GM12878 (cell line): Measurements from ENCODE around the gene CACNG4.

ENCODE experiments used
- BHLHE40 ChIP-seq, 2 experiments: fragments of 450-650 bp in 1 of 2; IDR thresholded peaks; 2 replicates each; pipeline ENCODE4 v1.6.1; 2011 to 2017; ENCODE audit warnings: low read depth in 2 of 2, borderline replicate concordance in 1 of 2, improper control_type of control experiment in 1 of 2, low read length in 1 of 2, mild to moderate bottlenecking in 1 of 2
- ETV6 ChIP-seq, 2 experiments: fragments of 450-650 bp in 1 of 2; IDR thresholded peaks in 1 of 2; conservative IDR thresholded peaks in 1 of 2; 2 replicates each; pipeline ENCODE4 v1.6.1; 2014; ENCODE audit warnings: antibody characterized with exemption in 1 of 2, borderline replicate concordance in 1 of 2, low read depth in 1 of 2, mild to moderate bottlenecking in 1 of 2, moderate library complexity in 1 of 2
- FOS ChIP-seq: IDR thresholded peaks from 3 replicates; pipeline ENCODE4 v1.6.1; 2011; ENCODE audit warnings: borderline replicate concordance; ENCODE audit not compliant: insufficient read length; ENCODE audit errors: extremely low read depth
- IRF5 ChIP-seq: fragments of 450-650 bp; IDR thresholded peaks from 2 replicates; pipeline ENCODE4 v1.6.1; 2017; ENCODE audit warnings: borderline replicate concordance
- KAT2A ChIP-seq: conservative IDR thresholded peaks from 2 replicates; pipeline ENCODE4 v1.6.1; 2011; ENCODE audit warnings: low read depth, low read length; ENCODE audit not compliant: control insufficient read depth
- MEF2A ChIP-seq: IDR thresholded peaks from 2 replicates; pipeline ENCODE4 v1.6.1; 2011; ENCODE audit warnings: low read depth, mild to moderate bottlenecking, low read length, moderate library complexity; ENCODE audit not compliant: insufficient read depth
- NFIC ChIP-seq: IDR thresholded peaks from 2 replicates; pipeline ENCODE4 v1.6.1; 2012; ENCODE audit warnings: low read depth, mild to moderate bottlenecking, inconsistent platforms, low read length, moderate library complexity
- PAX5 ChIP-seq: IDR thresholded peaks from 2 replicates; pipeline ENCODE4 v1.6.1; 2011; ENCODE audit warnings: low read depth, low read length, borderline replicate concordance
- RAD21 ChIP-seq: IDR thresholded peaks from 2 replicates; pipeline ENCODE4 v1.6.1; 2011; ENCODE audit warnings: mild to moderate bottlenecking, low read depth, low read length, moderate library complexity; ENCODE audit not compliant: insufficient read depth
- SMC3 ChIP-seq: IDR thresholded peaks from 2 replicates; pipeline ENCODE4 v1.6.1; 2011; ENCODE audit warnings: low read length, improper control_type of control experiment, borderline replicate concordance
- SRF ChIP-seq, 2 experiments: IDR thresholded peaks; 2 replicates each; pipeline ENCODE4 v1.6.1; 2011; ENCODE audit warnings: low read depth in 2 of 2, low read length in 2 of 2, mild to moderate bottlenecking in 1 of 2, moderate library complexity in 1 of 2
- STAT3 ChIP-seq: IDR thresholded peaks from 2 replicates; pipeline ENCODE4 v1.6.1; 2011; ENCODE audit warnings: low read depth, low read length, improper control_type of control experiment
- USF1 ChIP-seq: IDR thresholded peaks from 2 replicates; pipeline ENCODE4 v1.6.1; 2011; ENCODE audit warnings: borderline replicate concordance, low read depth, mild to moderate bottlenecking, moderate library complexity, mixed read lengths, low read length; ENCODE audit not compliant: insufficient read depth; ENCODE audit errors: extremely low read length
- ZNF207 ChIP-seq: fragments of 450-650 bp; IDR thresholded peaks from 2 replicates; pipeline ENCODE4 v1.6.1; 2014; ENCODE audit warnings: antibody characterized with exemption, mild to moderate bottlenecking, borderline replicate concordance

- TF ChIP-seq FOS, result no peak
- TF ChIP-seq SMC3, result no peak
- TF ChIP-seq MEF2A, result no peak
- TF ChIP-seq BHLHE40 (IDR thresholded peaks at IDR 0.05; ENCODE audit: borderline replicate concordance in 1 of 2, low read depth in 2 of 2, low read length in 1 of 2), result no peak
- no peak for TF ChIP-seq KAT2A
- no peak for TF ChIP-seq IRF5
- TF ChIP-seq USF1, result no peak
- no peak for TF ChIP-seq ETV6 (conservative IDR thresholded peaks at IDR 0.05 in 1 of 2, IDR thresholded peaks at IDR 0.05 in 1 of 2; ENCODE audit: borderline replicate concordance in 1 of 2, low read depth in 1 of 2)
- no peak for TF ChIP-seq STAT3
- TF ChIP-seq NFIC, result no peak
- no peak for TF ChIP-seq ZNF207
- TF ChIP-seq PAX5, result no peak
- TF ChIP-seq SRF (IDR thresholded peaks at IDR 0.05; ENCODE audit: low read depth in 2 of 2, low read length in 2 of 2), result no peak
- no peak for TF ChIP-seq RAD21
These were observed 105.2 kb downstream of the CACNG4 start for GRCh38 chr17:67069603-67070136.
